Adrenal gland (tissue), 5 donors: Measurements from ENCODE around the gene HEATR5A.

Source experiments
- POLR2A ChIP-seq, 2 donors: fragments of 450-650 bp; IDR thresholded peaks; one replicate each; pipeline ENCODE4 v1.6.1; 2017; ENCODE audit warnings: antibody characterized with exemption in 2 of 2, mild to moderate bottlenecking in 2 of 2, moderate library complexity in 1 of 2
- TF ChIP-seq, protein P1 (sequence below), 6 experiments: fragments of 450-650 bp in 4 of 6; fragments of 200-600 bp in 2 of 6; sonication (generic) in 1 of 6; IDR thresholded peaks; 1 replicate in 5 of 6; 2 replicates in 1 of 6; pipeline versions ENCODE4 v1.5.1 to v1.8.0; 2016 to 2021; ENCODE audit warnings: antibody characterized with exemption in 6 of 6, mild to moderate bottlenecking in 2 of 6, moderate library complexity in 1 of 6
- donor health status: DM: no; HTN: no; CAD: no.

DNA sequence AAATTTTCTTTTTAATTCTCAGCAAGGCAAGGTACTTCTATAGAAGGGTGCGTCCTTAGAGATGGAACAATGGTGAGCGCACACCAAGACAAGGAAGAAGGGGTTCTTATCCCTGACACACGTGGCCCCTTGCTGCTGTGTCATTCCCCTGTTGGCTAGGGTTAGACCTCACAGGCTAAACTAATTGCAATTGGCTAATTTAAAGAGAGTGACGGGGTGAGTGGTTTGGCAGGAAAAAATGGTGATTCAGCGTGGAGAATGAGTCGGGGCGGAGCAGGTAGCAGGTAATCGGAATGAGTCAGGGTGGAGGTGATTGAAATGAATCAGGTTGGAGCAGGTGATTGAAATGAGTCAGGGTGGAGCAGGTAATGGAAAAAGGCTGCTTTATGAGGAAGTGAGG is 176.5 kb downstream of the HEATR5A start:
- TF ChIP-seq, protein P1, sequence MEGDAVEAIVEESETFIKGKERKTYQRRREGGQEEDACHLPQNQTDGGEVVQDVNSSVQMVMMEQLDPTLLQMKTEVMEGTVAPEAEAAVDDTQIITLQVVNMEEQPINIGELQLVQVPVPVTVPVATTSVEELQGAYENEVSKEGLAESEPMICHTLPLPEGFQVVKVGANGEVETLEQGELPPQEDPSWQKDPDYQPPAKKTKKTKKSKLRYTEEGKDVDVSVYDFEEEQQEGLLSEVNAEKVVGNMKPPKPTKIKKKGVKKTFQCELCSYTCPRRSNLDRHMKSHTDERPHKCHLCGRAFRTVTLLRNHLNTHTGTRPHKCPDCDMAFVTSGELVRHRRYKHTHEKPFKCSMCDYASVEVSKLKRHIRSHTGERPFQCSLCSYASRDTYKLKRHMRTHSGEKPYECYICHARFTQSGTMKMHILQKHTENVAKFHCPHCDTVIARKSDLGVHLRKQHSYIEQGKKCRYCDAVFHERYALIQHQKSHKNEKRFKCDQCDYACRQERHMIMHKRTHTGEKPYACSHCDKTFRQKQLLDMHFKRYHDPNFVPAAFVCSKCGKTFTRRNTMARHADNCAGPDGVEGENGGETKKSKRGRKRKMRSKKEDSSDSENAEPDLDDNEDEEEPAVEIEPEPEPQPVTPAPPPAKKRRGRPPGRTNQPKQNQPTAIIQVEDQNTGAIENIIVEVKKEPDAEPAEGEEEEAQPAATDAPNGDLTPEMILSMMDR (IDR thresholded peaks at IDR 0.05): no peak
- TF ChIP-seq POLR2A (IDR thresholded peaks at IDR 0.05): no peak
